TTC549 (cell line): ENCODE results near the gene PRPF31.
"Not testable (repeated sequence)": the region's sequence is repeated elsewhere in the genome, so short reads cannot be mapped to it uniquely, and the experiment has no call there.

Source experiments
- FAIRE-seq: peaks from 2 replicates; lab custom pipeline; 2012; peaks lifted over from hg19 to GRCh38; lab: Jason Lieb, UNC

Gene PRPF31

GRCh38 chr19:54115109-54116063 is at the start of gene PRPF31, which contains the start of gene TFPT:
TSS of gene PRPF31 (plus strand) at chr19:54115754. CDS start at chr19:54118279, 2,525 bp downstream.
TSS of gene TFPT (minus strand) at chr19:54115657. CDS start at chr19:54115269, 388 bp downstream.
- FAIRE-seq, result peak; percentile 72

GRCh38 chr19:54069470-54069869 is 46.1 kb upstream of the PRPF31 start:
- FAIRE-seq, result no peak

GRCh38 chr19:54073829-54074228 is 41.7 kb upstream of the PRPF31 start:
- no peak for FAIRE-seq

GRCh38 chr19:54074851-54075250 is 40.7 kb upstream of the PRPF31 start:
- no peak for FAIRE-seq

GRCh38 chr19:54077334-54077733 is 38.2 kb upstream of the PRPF31 start:
- FAIRE-seq, result no peak

GRCh38 chr19:54081032-54081431 is 34.5 kb upstream of the PRPF31 start, which contains the start of gene TARM1:
TSS of gene TARM1 (minus strand) at chr19:54081365. CDS start at chr19:54081340, 25 bp downstream.
- no peak for FAIRE-seq

GRCh38 chr19:54084410-54084809 is 31.1 kb upstream of the PRPF31 start:
- FAIRE-seq, result no peak

GRCh38 chr19:54094426-54095000 is 21.0 kb upstream of the PRPF31 start:
- no peak for FAIRE-seq

- no peak for FAIRE-seq
Measured at GRCh38 chr19:54095136-54095858, 20.3 kb upstream of the PRPF31 start.

GRCh38 chr19:54095859-54096616 is 19.5 kb upstream of the PRPF31 start:
- FAIRE-seq, result not testable (repeated sequence)

GRCh38 chr19:54096617-54097106 is 18.9 kb upstream of the PRPF31 start:
- FAIRE-seq, result no peak

- no peak for FAIRE-seq
Measured at GRCh38 chr19:54099190-54099902, 16.2 kb upstream of the PRPF31 start.

GRCh38 chr19:54099903-54100255 is 15.7 kb upstream of the PRPF31 start:
- FAIRE-seq, result not testable (repeated sequence)

- no peak for FAIRE-seq
Measured at GRCh38 chr19:54100561-54100960, 15.0 kb upstream of the PRPF31 start, which contains the start of gene OSCAR. TSS of gene OSCAR (minus strand) at chr19:54100803. CDS start at chr19:54100792, 11 bp downstream.

GRCh38 chr19:54102421-54103169 is 13.0 kb upstream of the PRPF31 start, which contains the start of gene NDUFA3:
TSS of gene NDUFA3 (plus strand) at chr19:54102855. CDS start at chr19:54102879, 24 bp downstream.
- peak; percentile 72 for FAIRE-seq

GRCh38 chr19:54104998-54105715 is 10.4 kb upstream of the PRPF31 start:
- no peak for FAIRE-seq

- FAIRE-seq, result no peak
Measured at GRCh38 chr19:54105796-54106195, 9.8 kb upstream of the PRPF31 start.

- no peak for FAIRE-seq
Measured at GRCh38 chr19:54106716-54107115, 8.8 kb upstream of the PRPF31 start.

- FAIRE-seq, result no peak
Measured at GRCh38 chr19:54107876-54108490, 7.6 kb upstream of the PRPF31 start.
